Natural killer cell (primary cell): Measurements from ENCODE around the gene CERCAM. TPM values are rescaled to one million over a fixed set of nuclear protein-coding genes. Genes with fewer than 3 reads are reported as not detected.
"Not testable (repeated sequence)": the region's sequence is repeated elsewhere in the genome, so short reads cannot be mapped to it uniquely, and the experiment has no call there.

Source experiments
- ATAC-seq, 3 donors: fragments of 150-1000 bp in 2 of 3; fragments of 200-7000 bp in 1 of 3; cut with Tn5 transposase; 1 replicate in 1 of 3; 2 replicates in 2 of 3; pipeline ENCODE4 v1.10.0; 2021; ENCODE audit warnings: mild to moderate bottlenecking in 2 of 3, moderate library complexity in 2 of 3
- DNase-seq, 2 donors: peaks; one replicate each; pipeline versions ENCODE4 v3.0.0 to v3.0.0-alpha.2; 2013 to 2021; ENCODE audit warnings: mixed read lengths in 1 of 2
- H3K27ac ChIP-seq: one replicate; pipeline ENCODE4 v1.5.1; 2013; ENCODE audit warnings: mild to moderate bottlenecking, low read length
- H3K27me3 ChIP-seq: one replicate; pipeline ENCODE4 v1.6.1; 2013; ENCODE audit warnings: low read length; ENCODE audit not compliant: control insufficient read depth, insufficient read depth
- H3K36me3 ChIP-seq: one replicate; pipeline ENCODE4 v1.6.1; 2013; ENCODE audit warnings: low read length; ENCODE audit not compliant: control insufficient read depth, insufficient read depth
- H3K4me1 ChIP-seq: one replicate; pipeline ENCODE4 v1.6.1; 2013; ENCODE audit warnings: low read length; ENCODE audit not compliant: control insufficient read depth, insufficient read depth
- H3K4me3 ChIP-seq: one replicate; pipeline ENCODE4 v1.5.1; 2013; ENCODE audit warnings: low read length
- H3K9me3 ChIP-seq: one replicate; pipeline ENCODE4 v1.6.1; 2013; ENCODE audit warnings: low read length; ENCODE audit not compliant: control insufficient read depth, insufficient read depth
- H3K27ac Mint-ChIP-seq, 2 donors: one replicate each; pipeline ENCODE4 v1.8.0; 2022; ENCODE audit warnings: mild to moderate bottlenecking in 2 of 2, mixed read lengths in 2 of 2, moderate library complexity in 1 of 2
- H3K27me3 Mint-ChIP-seq, 2 donors: one replicate each; pipeline ENCODE4 v1.8.0; 2022; ENCODE audit warnings: low read depth in 2 of 2, mixed read lengths in 2 of 2
- H3K36me3 Mint-ChIP-seq: one replicate; pipeline ENCODE4 v1.8.0; 2022; ENCODE audit warnings: mixed read lengths
- H3K4me1 Mint-ChIP-seq, 2 donors: one replicate each; pipeline ENCODE4 v1.8.0; 2022; ENCODE audit warnings: mixed read lengths in 2 of 2
- H3K4me3 Mint-ChIP-seq: one replicate; pipeline ENCODE4 v1.8.0; 2022; ENCODE audit warnings: mild to moderate bottlenecking, moderate library complexity, mixed read lengths
- H3K9me3 Mint-ChIP-seq, 2 donors: one replicate each; pipeline ENCODE4 v1.8.0; 2022; ENCODE audit warnings: mixed read lengths in 2 of 2
- whole genome bisulfite sequencing: methylation state at CpG from one replicate; pipeline ENCODE4 v1.1.7; 2013; ENCODE audit warnings: missing lambda C conversion rate; ENCODE audit not compliant: insufficient coverage; 5-methylcytosine and 5-hydroxymethylcytosine counted together
- intact Hi-C: fragments of 100-400 bp; cut with micrococcal nuclease; formaldehyde crosslinking; loops from one replicate; pipeline ENCODE4 v1.14.2; 2022
- total RNA-seq, 4 donors: library from RNA; stranded (reverse); fragments of 120-200 nt in 1 of 4; gene quantifications; one replicate each; pipeline versions ENCODE4 v1.2.3 to v1.2.4, GENCODE V29; 2013 to 2022
- TF ChIP-seq, protein P1 (sequence below): fragments of 200-600 bp; IDR thresholded peaks from one replicate; pipeline ENCODE4 v1.8.0; 2022; ENCODE audit warnings: antibody characterized with exemption

CERCAM gene
- total RNA-seq, 3 donors from 2014 or later (not counting 1 experiment from before 2014, with no cell fraction given), result 11.5 to 29.6 (median 24.2) TPM

GRCh38 chr9:128438343-128439109, 17.9 kb downstream of the CERCAM start:
- Mint-ChIP-seq H3K36me3 (no peaks in the 10 kb centered on the region), H3K27me3 (no peaks in the 10 kb centered on the region), H3K4me3 (no peak overlapping the region), H3K27ac (peak overlapping the region in 1 of 2 donors; percentile 54), H3K4me1 (peaks cover 5 to 11% of the 10 kb centered on the region in 2 donors), H3K9me3 (no peaks in the 10 kb centered on the region)
- H3K4me1 ChIP-seq, result peaks cover 12% of the 10 kb centered on the region
- peak; percentile 86 to 97 (median 96) for ATAC-seq
- DNase-seq, result peak; percentile 80 to 88
- H3K27ac ChIP-seq, result peak overlapping the region; percentile 6
- no peak overlapping the region for H3K4me3 ChIP-seq
- TF ChIP-seq, protein P1, sequence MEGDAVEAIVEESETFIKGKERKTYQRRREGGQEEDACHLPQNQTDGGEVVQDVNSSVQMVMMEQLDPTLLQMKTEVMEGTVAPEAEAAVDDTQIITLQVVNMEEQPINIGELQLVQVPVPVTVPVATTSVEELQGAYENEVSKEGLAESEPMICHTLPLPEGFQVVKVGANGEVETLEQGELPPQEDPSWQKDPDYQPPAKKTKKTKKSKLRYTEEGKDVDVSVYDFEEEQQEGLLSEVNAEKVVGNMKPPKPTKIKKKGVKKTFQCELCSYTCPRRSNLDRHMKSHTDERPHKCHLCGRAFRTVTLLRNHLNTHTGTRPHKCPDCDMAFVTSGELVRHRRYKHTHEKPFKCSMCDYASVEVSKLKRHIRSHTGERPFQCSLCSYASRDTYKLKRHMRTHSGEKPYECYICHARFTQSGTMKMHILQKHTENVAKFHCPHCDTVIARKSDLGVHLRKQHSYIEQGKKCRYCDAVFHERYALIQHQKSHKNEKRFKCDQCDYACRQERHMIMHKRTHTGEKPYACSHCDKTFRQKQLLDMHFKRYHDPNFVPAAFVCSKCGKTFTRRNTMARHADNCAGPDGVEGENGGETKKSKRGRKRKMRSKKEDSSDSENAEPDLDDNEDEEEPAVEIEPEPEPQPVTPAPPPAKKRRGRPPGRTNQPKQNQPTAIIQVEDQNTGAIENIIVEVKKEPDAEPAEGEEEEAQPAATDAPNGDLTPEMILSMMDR, result peak; percentile 94
- intact Hi-C loops, result loop anchor here (2.0 kb wide), 3 partner anchors 18 to 114 kb away; partner anchors contain the start of genes ODF2 and SPTAN1
- H3K36me3 ChIP-seq, result no peaks in the 10 kb centered on the region
- 36% methylated on average over 12 of the region's 12 CpGs for WGBS
- no peaks in the 10 kb centered on the region for H3K9me3 ChIP-seq
- H3K27me3 ChIP-seq, result no peaks in the 10 kb centered on the region

- TF ChIP-seq, protein P1, result no peak
- peak in 1 of 3 donors; percentile 24 for ATAC-seq
- peaks cover 5 to 11% of the 10 kb centered on the region in 2 donors for H3K4me1 Mint-ChIP-seq
Observed at GRCh38 chr9:128439273-128439672, 18.6 kb downstream of the CERCAM start.

DNA sequence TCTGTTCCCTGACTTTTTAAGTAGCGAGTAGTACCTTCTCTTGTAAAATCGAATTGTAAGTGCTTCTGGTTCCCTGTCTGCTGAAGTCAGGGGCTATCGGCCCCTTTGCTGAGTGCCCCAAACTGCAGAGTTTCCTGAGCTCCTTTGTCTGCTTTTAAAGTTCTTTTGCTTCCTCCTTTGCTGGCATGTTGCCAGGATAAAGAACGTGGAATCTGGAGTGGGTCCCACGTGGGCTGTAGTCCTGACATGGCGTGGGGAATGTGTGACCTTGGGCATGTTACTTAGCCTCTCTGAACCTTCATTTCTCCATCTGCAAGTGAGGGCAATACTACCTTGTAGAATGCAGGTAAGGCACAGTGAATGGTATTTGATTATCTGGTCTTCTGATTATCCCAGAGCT, 21.5 kb downstream of the CERCAM start:
- Histone ChIP-seq H3K9me3 (no peaks in the 10 kb centered on the region), H3K27me3 (no peaks in the 10 kb centered on the region), H3K27ac (no peak overlapping the region), H3K36me3 (no peaks in the 10 kb centered on the region), H3K4me1 (peaks cover 12% of the 10 kb centered on the region), H3K4me3 (no peak overlapping the region)
- Mint-ChIP-seq H3K36me3 (no peaks in the 10 kb centered on the region), H3K27me3 (no peaks in the 10 kb centered on the region), H3K27ac (no peak overlapping the region), H3K9me3 (no peaks in the 10 kb centered on the region), H3K4me3 (no peak overlapping the region), H3K4me1 (peaks cover 5 to 11% of the 10 kb centered on the region in 2 donors)
- no peak for ATAC-seq
- 38% methylated on average over 6 of the region's 6 CpGs for WGBS
- TF ChIP-seq, protein P1, result no peak
- intact Hi-C loops, result no loop called here
- DNase-seq, result no peak

More at GRCh38 chr9:128439273-128439672, 18.6 kb downstream of the CERCAM start:
- no peaks in the 10 kb centered on the region for H3K9me3 ChIP-seq
- H3K27me3 ChIP-seq, result no peaks in the 10 kb centered on the region
- H3K9me3 Mint-ChIP-seq, result no peaks in the 10 kb centered on the region
- H3K27ac ChIP-seq, result peak overlapping the region; percentile 6
- no peaks in the 10 kb centered on the region for H3K27me3 Mint-ChIP-seq
- 77% methylated on average over 6 of the region's 7 CpGs for WGBS
- no peak overlapping the region for H3K4me3 ChIP-seq
- no peaks in the 10 kb centered on the region for H3K36me3 ChIP-seq
- peaks cover 12% of the 10 kb centered on the region for H3K4me1 ChIP-seq
- H3K4me3 Mint-ChIP-seq, result no peak overlapping the region
- H3K36me3 Mint-ChIP-seq, result no peaks in the 10 kb centered on the region
- intact Hi-C loops, result loop anchor here (2.0 kb wide), 3 partner anchors 18 to 114 kb away; partner anchors contain the start of genes ODF2 and SPTAN1
- no peak for DNase-seq
- peak overlapping the region in 1 of 2 donors; percentile 54 for H3K27ac Mint-ChIP-seq

GRCh38 chr9:128446505-128446904, 25.8 kb downstream of the CERCAM start:
- H3K9me3 Mint-ChIP-seq, H3K27ac ChIP-seq, H3K27me3 ChIP-seq, H3K4me3 Mint-ChIP-seq, H3K36me3 Mint-ChIP-seq, H3K36me3 ChIP-seq, ATAC-seq, H3K9me3 ChIP-seq, H3K4me1 ChIP-seq, H3K4me1 Mint-ChIP-seq, H3K4me3 ChIP-seq, DNase-seq, intact Hi-C loops, H3K27ac Mint-ChIP-seq, H3K27me3 Mint-ChIP-seq: not testable (repeated sequence)
- 91% methylated on average over 3 of the region's 5 CpGs for WGBS
